AG08395 (cell line): ENCODE results near the gene TM4SF18.
A peak's percentile ranks its signal among the peaks of the same experiment; 100 is the strongest.

Experiments used
- DNase-seq: peaks from one replicate; pipeline ENCODE4 v3.0.0; 2012; ENCODE audit warnings: mixed read lengths, low spot score

TM4SF18 gene

DNA sequence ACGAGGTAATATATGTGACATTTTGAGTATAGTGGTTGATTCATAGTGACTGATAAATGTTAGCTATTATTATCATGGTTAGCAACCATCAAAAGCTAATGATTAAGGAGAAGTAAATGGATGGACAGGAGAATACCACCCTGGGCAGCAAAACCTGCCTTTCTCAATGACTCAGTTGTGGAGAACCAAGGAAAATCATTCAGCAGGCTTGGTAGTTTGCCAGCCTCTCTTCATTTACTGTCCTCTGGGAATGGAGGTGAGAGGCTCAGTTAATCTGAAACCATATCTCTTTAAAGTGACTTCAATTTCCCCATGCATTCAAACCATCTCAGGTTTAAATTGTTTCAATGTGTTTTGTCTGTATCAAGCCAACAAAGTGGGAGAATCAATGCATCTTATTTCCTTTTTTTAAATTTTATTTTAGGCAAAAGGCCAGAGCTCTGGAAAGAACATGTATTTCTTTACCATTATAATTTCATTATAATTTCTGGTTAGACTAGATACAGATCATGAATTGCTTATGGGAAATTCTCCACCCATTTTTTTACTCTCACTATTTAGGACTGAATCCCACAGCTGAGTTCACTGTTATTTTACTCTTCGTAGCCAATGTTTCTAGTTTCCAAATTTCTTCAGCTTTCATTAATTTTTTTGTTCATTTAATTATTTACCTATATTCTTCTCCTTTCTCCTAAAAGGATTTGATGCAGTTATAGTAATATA lies 2.7 kb downstream of the TM4SF18 start:
- DNase-seq = no peak

DNA sequence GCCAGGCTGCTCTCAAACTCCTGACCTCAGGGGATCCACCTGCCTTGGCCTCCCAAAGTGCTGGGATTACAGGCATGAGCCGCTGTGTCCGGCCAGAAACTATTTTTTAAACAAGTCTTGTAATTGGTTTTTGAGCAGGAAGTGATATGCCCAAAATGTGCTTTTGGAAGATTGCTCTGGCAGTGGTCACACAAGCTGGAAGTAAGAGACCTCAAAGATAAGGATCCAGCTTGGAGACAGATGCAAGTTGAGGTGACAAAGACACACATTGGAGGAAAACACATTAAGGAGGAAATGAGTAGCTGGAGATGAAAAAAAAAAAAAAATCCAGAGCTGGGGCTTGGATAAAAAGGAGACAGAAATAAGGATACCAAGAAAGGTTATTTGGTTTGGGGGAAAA lies 6.3 kb downstream of the TM4SF18 start:
- DNase-seq = no peak

DNA sequence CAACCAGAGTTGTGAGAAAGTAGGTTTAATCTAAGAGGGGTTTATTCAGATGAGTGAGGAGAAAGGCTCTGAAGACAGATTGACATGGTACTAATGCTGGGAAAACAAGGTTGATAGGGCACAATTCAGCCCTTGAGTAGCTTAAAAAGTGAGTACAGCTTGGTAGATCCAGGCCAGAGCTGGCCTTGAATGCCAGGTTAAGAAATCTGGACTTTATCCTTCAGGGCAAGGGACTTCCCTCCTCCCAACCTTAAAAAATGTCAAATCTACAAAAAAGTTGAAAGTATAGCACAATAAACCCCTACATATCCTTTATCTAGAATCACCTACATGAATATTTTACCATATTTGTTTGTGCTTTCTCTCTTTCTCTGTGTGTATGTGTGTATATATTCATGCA lies 7.9 kb downstream of the TM4SF18 start:
- no peak for DNase-seq

DNA sequence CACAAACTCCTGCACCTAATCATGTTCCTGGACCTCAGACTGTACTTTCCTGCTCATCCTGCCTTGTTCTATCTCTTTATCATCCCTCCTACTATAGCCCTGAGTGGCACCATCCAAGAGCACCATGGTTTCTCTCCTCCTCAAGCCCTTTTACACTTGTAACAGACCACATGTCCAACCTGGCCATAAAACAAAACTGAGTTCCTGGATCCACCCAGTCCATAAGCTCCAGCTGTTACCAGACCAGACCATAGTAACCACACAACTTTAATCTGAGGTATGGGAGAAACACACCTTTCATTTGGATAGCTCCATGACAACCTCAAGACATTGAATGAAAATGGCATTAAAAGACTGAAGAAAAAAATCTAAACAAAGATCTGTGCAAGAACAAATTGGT lies 9.1 kb downstream of the TM4SF18 start:
- no peak for DNase-seq

DNA sequence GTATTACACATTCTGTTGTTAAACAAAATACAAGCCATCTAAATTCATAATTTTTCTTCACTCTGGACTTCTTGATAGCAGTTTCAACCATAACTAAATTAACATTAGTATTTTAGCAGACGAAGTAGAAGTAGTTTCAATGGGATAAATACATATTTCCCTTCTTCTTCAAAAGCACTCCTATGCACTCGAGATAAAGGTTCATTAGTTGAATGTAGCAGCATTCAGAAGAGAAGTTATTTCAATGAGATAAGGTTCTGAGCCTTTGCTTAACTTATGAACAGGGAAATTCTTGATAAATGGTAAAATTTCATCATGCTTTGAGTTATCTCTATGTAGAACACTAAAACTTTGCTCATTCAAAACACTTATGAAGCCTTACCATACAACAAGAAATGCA lies 11.8 kb downstream of the TM4SF18 start:
- no peak for DNase-seq

DNA sequence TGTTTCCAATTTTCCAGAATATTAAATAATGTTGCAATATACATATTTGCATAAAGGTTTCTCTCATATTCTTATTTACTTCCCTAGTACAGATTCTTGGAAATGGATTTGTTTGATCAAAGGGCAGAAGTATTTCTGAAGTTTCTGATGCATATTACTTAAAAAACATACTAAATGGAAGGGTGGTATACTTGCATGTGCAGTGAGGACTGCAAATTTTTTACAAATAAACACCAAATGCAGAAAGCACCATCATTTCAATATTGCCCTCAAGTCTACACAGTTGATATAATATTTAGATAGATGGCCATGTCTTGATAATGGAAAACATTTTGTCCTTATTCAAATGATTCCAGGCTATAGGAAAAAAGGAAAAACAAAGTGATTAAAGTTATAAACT lies 12.3 kb downstream of the TM4SF18 start:
- DNase-seq = no peak

DNA sequence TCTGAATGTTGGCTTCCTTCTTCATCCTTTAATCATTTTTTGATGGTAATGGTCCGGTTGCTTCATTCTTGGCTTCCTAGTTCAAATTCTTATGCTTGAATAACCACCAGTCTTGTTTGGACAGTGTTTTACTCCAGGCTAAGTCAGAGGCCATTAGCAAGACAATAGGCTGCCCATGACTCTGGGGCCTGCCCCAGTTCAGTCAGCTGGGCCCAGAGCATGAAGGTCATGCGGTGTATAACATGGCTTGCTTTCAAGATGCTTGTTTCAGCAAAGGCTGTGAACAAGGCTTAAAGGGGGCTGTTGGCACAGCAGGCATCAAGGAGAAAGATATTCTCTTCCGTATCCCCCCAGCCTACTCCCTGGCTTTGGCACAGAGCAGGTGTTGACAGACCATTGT lies 13.7 kb downstream of the TM4SF18 start:
- no peak for DNase-seq

DNA sequence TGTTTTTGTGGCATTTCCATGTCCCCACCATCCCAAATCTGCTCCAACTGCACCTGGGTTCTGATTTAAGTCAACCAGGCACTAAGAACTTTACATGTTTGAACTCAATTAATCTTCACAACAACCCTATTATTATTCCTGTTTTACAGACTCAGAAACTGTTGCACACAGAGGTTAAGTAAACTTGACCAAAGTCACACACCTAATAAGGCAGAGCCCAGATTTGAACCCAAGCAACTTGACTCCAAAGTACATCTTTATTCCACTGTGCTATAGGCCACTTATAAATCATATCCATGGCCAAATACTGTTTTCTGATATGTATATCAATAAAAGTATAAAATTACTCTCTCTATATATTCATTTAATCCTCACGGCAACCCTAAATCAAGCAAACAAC lies 16.4 kb downstream of the TM4SF18 start:
- no peak for DNase-seq

DNA sequence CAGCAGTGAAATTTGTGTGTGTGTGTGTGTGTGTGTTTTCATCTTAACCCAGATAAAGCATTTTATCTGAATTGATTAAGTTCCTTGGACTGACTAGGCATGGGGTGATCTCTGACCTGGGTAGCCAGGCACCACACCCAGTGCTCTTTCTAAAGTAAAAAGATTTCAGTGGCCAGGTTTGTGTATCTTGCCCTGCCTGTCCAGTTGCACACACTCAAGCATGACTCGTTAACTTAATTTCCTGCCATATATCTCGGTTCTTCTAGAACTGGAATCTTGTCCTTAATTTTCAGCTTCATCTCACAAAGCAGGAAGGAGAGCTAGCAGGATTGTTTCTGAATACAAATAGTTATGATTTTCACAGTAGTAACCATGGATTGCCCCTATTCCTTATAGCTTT lies 17.0 kb downstream of the TM4SF18 start:
- DNase-seq = peak; percentile 12

DNA sequence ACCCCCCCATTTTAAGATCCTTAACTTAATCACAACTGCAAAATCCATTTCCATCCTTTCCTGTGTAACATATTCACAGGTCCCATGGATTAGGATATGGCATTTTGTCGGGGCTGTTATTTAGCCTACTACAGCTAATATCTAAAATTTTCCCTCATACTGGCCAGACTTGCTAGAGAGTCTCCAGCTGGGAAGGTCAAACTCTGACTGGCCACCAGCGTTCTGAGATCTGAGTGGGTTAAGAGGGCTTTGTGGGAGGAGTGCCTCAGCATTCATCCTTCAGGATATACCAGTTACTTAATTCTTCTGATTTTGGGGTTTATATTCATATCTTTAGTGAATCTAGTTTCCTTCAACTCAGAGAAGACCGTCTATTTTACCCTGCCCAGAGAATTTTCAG lies 17.7 kb downstream of the TM4SF18 start:
- no peak for DNase-seq

DNA sequence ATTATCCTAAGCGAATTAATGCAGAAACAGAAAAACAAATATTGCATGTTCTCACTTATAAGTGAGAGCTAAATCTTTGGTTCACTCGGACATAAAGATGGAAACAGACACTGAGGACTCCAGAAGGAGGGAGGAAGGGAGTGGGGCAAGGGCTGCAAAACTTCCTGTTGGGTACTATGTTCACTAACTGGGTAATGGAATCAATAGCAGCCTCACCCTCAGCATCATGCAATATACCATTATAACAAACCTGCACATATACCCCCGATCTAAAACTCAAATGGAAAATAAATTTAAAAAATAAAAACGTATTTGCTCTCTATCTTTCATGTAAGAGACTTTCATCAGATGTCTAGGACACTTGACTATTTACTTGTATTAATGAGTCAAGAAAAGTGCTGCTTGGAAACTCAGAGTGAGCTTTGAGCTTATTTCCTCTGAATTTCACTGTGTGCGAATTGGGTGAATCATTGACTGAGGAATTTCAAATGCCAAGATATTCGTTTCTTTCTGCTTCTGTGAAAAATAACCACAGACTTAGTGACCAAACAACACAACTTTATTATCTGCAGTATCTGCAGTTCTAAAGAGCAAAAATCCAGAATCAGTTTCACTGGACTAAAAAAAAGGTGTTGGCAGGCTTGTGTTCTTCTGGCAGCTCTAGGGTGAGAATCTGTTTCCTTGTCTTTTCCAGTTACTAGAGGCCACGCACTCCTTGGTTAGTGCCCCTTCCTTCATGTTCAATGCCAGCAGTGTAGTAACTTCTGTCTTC lies 18.4 kb downstream of the TM4SF18 start:
- peak; percentile 81 for DNase-seq

DNA sequence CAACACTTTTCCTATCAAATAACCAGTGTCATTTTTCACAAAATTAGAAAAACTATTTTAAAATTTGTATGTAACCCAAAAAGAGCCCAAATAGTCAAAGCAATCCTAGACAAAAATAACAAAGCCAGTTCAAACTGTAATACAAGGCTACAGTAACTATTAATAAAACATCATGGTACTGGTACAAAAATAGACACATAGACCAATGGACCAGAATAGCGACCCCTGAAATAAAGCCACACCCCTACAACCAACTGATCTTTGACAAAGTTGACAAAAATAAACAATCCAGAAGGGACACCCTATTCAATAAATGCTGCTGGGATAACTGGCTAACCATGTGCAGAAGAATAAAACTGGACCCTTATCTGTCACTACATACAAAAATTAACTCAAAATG lies 19.9 kb downstream of the TM4SF18 start:
- DNase-seq = no peak

DNA sequence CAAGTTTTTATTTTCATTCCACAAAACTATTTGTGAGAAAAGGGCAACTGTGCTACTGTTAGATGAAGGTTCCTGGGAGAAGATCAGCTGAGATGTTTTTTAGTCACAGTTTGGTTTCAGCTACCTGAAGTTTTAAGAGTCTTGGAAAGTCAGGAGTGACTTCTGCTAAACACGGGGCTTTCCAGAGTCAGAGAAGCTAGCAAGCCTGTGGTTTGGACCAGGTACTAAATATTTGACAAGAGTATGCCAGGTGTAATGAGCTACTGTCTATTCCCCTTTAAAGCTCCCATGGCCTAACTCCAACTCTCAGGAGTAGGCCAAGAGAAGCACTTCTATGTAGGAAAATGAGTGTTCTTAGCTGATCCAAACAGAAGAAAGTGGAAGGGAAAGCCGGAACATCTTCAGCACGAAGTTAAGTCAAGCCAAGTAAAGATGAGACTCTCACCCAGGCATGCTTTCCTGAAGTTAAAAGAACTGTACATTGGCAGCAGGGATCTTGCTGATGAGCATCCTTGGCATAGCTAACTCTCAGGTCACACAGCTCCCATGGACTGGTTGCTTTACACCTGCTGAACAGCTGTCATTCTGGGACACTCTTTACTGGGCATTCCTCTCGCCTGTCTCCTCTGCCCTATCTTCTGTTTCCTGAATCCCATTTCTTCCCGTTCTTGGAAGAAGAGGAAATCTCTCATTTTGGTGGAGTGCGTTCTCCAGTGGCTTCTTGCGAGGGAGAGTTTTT lies 22.5 kb downstream of the TM4SF18 start:
- no peak for DNase-seq

DNA sequence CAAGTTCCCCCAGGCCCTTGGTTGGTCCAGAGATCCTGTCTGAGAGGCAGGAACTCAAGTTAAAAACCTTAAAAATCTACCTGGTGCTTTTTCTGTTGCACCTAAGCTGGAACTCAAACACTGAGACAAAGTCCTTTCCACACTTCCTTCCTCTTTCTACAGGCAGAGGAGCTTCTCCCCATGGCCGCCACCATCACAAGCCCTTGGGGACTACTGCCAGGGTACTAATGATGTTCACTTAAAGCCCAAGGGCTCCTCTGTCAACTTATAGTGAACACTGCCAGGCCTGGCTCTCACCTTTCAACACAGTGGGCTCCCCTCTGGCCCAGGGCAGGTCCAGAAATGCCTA lies 26.0 kb downstream of the TM4SF18 start:
- no peak for DNase-seq

DNA sequence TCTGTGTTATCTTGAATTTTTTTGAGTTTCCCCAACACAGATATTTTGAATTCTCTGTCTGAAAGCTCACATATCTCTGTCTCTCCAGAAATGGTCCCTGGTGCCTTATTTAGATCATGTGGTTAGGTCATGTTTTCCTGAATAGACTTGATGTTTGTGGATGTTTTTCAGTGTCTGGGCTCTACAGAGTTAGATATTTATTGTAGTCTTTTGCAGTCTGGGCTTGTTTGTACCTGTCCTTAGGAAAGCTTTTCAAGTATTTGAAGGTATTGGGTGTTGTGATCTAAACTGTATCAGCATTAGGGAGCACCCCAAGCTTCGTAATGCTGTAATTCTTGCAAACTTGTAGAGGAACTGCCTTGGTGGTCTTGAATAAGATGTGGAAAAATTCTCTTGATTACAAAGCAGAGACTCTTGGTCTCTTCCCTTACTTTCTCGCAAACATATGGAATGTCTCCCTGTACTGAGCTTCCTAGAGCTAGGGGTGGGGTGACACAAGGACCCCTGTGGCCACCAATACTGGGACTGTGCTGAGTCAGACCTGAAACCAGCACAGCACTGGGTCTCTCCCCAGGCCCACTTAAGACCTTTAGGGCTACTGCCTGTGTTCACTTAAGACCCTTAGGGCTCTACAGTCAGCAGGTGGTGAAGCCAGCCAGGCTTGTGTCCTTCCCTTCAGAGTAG lies 26.5 kb downstream of the TM4SF18 start:
- no peak for DNase-seq

DNA sequence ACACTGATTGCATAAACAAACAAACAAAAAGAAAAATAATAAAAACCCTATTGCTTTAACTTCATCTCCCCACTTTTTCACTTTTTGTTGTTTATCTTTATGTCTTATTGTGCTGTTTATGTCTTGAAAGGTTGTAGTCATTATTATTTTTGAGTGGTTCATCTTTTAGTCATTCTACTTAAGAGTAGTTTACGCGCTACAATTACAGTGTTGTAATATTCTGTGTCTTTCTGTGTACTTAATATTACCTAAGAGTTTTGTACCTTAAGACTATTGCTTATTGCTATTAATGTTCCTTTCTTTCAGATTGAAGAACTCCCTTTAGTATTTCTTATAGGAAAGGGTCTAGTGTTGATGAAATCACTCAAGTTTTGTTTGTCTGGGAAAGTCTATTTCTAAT lies 28.1 kb downstream of the TM4SF18 start:
- no peak for DNase-seq

DNA sequence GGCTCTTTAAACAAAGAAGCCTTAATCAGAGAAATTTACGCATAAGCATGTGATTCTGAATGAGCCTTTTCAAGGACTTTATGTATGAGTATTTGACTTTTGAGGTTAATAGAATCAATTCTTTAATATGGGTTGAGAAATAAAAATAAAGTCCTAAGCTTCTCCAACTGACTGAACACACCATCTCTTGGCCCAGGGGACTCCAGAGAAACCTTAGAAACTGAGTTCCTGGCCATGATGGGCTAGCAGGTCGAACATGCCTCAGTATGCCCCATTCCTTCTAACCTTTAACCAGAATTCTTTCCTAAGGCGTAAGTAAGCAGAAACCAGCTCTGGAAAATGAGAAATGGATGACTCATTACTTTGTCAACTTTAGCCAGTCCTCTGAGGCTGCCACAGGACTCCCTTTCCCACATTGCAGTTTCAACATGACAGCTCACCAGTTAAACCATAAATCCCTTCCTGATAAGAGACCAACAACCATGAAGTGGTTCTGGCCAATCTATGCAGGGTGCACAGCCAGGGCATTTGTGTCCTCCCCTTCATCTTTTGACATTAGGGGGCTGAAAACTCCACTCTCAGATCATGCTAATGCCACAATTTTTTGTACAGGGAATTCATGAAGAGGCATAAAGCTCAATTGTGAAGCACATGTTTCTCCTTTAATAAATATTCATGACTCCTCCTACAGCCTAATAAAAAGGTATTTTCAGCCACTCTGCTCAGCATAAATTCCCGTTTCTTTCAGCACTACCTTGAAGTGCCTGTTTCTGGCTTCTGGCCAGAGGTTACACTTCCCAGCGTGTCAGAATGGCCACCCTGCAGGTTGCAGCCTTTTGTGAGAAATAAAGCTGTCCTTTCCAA lies 33.3 kb downstream of the TM4SF18 start:
- DNase-seq = peak; percentile 84

DNA sequence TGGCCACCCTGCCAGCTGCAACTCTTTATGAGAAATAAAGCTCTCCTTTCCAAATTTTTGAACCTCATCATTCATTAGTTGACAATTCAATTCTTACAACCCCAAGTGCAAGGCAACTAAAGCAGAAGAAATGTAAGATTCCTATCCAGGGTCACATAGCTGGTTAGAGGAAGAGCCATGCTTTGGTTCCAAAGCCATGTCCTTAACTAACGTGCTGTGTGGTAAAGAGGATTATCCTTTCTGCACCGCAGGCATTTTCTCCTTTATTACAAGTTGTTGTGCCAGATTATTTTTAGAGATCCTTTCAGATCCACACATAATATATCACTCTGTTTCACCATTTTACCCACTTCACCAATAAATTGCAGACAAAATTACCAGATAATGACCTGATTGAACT lies 36.5 kb downstream of the TM4SF18 start:
- no peak for DNase-seq

DNA sequence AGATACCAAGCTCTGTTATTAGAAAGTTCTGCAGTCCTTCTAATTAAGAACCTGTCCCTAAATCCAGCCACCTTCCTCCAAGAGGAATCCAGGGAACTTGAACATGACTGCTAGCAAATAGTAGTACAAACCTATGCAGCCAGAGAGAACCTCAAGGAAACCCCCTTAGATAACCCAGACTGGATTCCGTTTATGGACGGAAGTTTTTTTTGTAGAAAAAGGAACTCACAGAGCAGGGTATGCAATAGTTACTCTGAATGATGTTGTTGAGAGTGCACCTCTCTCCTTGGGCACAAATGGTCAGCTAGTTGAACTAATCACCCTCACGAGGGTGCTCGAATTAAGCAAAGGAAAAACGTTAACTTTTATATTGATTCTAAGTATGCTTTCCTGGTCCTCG lies 40.8 kb downstream of the TM4SF18 start:
- no peak for DNase-seq

DNA sequence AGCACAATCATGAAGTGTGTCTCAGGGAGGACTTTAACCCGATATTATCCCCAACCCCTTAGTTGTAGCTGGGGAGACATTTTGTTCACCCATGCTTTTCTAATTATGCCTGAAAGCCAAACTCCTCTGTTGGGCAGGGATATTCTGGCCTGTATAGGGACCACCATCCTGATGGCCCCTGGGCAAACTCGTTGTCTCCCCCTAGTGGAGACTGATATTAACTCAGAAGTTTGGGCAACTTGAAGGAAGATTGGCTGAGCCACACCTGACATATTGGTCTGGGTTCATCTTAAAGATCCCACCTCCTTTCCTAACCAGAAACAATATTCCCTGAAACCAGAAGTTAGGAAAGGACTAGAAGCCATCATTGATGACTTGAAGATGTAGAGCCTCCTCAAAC lies 42.3 kb downstream of the TM4SF18 start:
- DNase-seq = no peak

DNA sequence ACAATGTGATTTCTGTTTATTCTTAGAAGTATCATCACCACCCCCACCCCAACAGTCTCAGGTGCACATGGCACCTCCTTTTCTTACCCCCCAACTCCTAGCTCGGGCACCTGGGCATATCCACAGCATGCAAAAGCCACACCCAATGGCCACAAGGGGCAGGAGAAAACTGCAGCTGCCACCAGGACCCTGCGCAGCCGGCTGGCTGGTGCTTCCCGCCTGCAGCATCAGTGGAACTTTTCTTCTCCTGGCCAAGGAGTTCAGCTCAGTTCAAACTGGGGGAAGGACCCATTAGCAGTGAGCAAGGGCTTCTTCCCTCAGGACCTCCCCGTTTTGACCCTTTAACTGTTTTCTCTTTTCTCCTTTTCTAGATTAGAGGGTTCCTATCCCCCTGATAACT lies 44.8 kb downstream of the TM4SF18 start:
- no peak for DNase-seq

DNA sequence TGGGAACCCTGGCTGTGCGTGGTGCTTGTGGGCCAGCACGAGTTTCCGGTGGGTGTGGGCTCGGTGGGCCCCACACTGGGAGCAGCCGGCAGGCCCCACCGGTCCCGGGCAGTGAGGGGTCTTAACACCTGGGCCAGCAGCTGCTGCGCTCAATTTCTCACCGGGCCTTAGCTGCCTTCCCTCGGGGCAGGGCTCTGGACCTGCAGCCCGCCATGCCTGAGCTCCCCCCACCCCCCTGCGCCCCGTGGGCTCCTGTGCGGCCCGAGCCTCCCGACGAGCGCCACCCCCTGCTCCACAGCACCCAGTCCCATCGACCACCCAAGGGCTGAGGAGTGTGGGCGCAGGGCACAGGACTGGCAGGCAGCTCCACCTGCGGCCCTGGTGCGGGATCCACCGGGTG lies 49.4 kb downstream of the TM4SF18 start:
- DNase-seq = no peak
